HL-60 (cell line): Measurements from ENCODE around the gene DMAC1.

ENCODE experiments used
- DNase-seq, 2 experiments: peaks; one replicate each; pipeline ENCODE4 v3.0.0-alpha.2; 2010 to 2020; ENCODE audit warnings: low read depth in 1 of 2, low spot score in 1 of 2
- H3K27ac ChIP-seq: fragments of 250-450 bp; sonication (Bioruptor Pico); replicated peaks from 2 replicates; pipeline ENCODE4 v1.5.1; 2020; ENCODE audit warnings: mild to moderate bottlenecking, moderate library complexity
- H3K27me3 ChIP-seq: fragments of 250-450 bp; sonication (Bioruptor Pico); 2 replicates; pipeline ENCODE4 v1.5.1; 2021; ENCODE audit warnings: mild to moderate bottlenecking, moderate library complexity; ENCODE audit not compliant: insufficient read depth, poor library complexity, severe bottlenecking
- H3K4me3 ChIP-seq: replicated peaks from 2 replicates; pipeline ENCODE4 v1.5.1; 2011; ENCODE audit warnings: mild to moderate bottlenecking, control low read depth, low read length; ENCODE audit not compliant: insufficient read depth
- CTCF ChIP-seq: IDR thresholded peaks from one replicate; pipeline ENCODE4 v1.5.1; 2011; ENCODE audit warnings: low read length, control low read depth, inconsistent platforms; ENCODE audit not compliant: insufficient read depth
- GABPA ChIP-seq: IDR thresholded peaks from 2 replicates; pipeline ENCODE4 v1.6.1; 2012; ENCODE audit warnings: low read depth
- POLR2AphosphoS5 ChIP-seq: IDR thresholded peaks from 2 replicates; pipeline ENCODE4 v1.6.1; 2012; ENCODE audit warnings: low read depth
- REST ChIP-seq: IDR thresholded peaks from 2 replicates; pipeline ENCODE4 v1.6.1; 2012; ENCODE audit warnings: low read depth; ENCODE audit not compliant: insufficient replicate concordance
- SPI1 ChIP-seq: IDR thresholded peaks from 2 replicates; pipeline ENCODE4 v1.6.1; 2012; ENCODE audit warnings: low read depth, mild to moderate bottlenecking, borderline replicate concordance

Gene DMAC1

GRCh38 chr9:7802666-7803065, 3.1 kb upstream of the DMAC1 start:
- Histone ChIP-seq H3K4me3 (no peak overlapping the region), H3K27ac (no peak overlapping the region), H3K27me3 (no peaks in the 10 kb centered on the region)
- DNase-seq = no peak
- TF ChIP-seq CTCF = no peak
- no peak for TF ChIP-seq GABPA
- TF ChIP-seq SPI1 = no peak
- no peak for TF ChIP-seq POLR2AphosphoS5
- no peak for TF ChIP-seq REST

GRCh38 chr9:7799944-7800285, 337 bp upstream of the DMAC1 start:
- TF ChIP-seq REST (no peak), GABPA (no peak), SPI1 (no peak), CTCF (no peak), POLR2AphosphoS5 (no peak)
- H3K27me3 ChIP-seq = no peaks in the 10 kb centered on the region
- no peak for DNase-seq
- H3K27ac ChIP-seq = peak overlapping the region; percentile 84
- peak overlapping the region; percentile 91; the same call in 1 of the 2 replicates for H3K4me3 ChIP-seq

DNA sequence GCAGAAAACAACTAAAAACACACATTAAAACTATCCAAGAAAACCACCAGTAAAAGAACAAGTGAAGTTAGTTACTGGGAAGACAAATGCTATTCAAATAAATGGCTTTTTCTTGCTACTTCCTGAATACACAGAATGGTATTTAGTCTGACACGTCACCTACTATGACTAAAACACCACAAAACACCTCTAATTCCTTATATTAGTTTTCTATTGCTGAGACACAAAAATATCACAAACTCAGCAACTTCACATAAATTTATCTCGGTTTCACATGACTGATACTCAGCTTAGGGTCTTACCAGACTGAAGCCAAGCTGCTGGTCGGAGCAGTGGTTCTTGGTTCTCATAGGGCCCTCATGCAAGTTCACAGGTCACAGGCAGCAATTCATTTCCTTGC, 5.4 kb downstream of the DMAC1 start:
- no peaks in the 10 kb centered on the region for H3K27me3 ChIP-seq
- H3K4me3 ChIP-seq = no peak overlapping the region
- no peak overlapping the region for H3K27ac ChIP-seq
- no peak for TF ChIP-seq REST
- DNase-seq = no peak

- H3K27me3 ChIP-seq = no peaks in the 10 kb centered on the region
- H3K4me3 ChIP-seq = no peak overlapping the region
- DNase-seq = no peak
- TF ChIP-seq CTCF (no peak), REST (no peak), GABPA (no peak), POLR2AphosphoS5 (no peak), SPI1 (no peak)
- no peak overlapping the region for H3K27ac ChIP-seq
Measured at GRCh38 chr9:7791394-7791793, 8.2 kb downstream of the DMAC1 start.
